ENCODE measurements around the gene GNPDA2.

The GNPDA2 gene

GRCh38 chr4:44722001-44722400, 4.4 kb downstream of the GNPDA2 start:
- DNase-seq, result no peak
- H3K36me3 Mint-ChIP-seq (ENCODE audit: low read depth), result peaks cover 38% of the 10 kb centered on the region
- H3K27ac Mint-ChIP-seq, result no peak overlapping the region
- no peaks in the 10 kb centered on the region for H3K27me3 Mint-ChIP-seq
- H3K4me3 Mint-ChIP-seq, result no peak overlapping the region
- H3K9me3 Mint-ChIP-seq, result no peaks in the 10 kb centered on the region
- peaks cover 61% of the 10 kb centered on the region for H3K4me1 Mint-ChIP-seq (ENCODE audit: low read depth)

- Mint-ChIP-seq H3K4me1 (ENCODE audit: low read depth) (peaks cover 55% of the 10 kb centered on the region), H3K4me3 (no peak overlapping the region), H3K27me3 (no peaks in the 10 kb centered on the region), H3K9me3 (no peaks in the 10 kb centered on the region), H3K27ac (no peak overlapping the region), H3K36me3 (ENCODE audit: low read depth) (peaks cover 33% of the 10 kb centered on the region)
- DNase-seq, result no peak
These were observed 6.0 kb downstream of the GNPDA2 start for GRCh38 chr4:44720371-44720770.

- Mint-ChIP-seq H3K36me3 (ENCODE audit: low read depth) (peaks cover 56% of the 10 kb centered on the region), H3K4me1 (ENCODE audit: low read depth) (peaks cover 31% of the 10 kb centered on the region)
These were observed 9.8 kb downstream of the GNPDA2 start for GRCh38 chr4:44716597-44716996.

GRCh38 chr4:44713125-44713524, 13.2 kb downstream of the GNPDA2 start:
- Mint-ChIP-seq H3K27me3 (no peaks in the 10 kb centered on the region), H3K9me3 (no peaks in the 10 kb centered on the region), H3K4me3 (no peak overlapping the region), H3K4me1 (ENCODE audit: low read depth) (peaks cover 8% of the 10 kb centered on the region), H3K36me3 (ENCODE audit: low read depth) (peaks cover 57% of the 10 kb centered on the region), H3K27ac (no peak overlapping the region)
- DNase-seq, result no peak

More at GRCh38 chr4:44716597-44716996, 9.8 kb downstream of the GNPDA2 start:
- Mint-ChIP-seq H3K9me3 (no peaks in the 10 kb centered on the region), H3K27ac (no peak overlapping the region), H3K27me3 (no peaks in the 10 kb centered on the region), H3K4me3 (no peak overlapping the region)
- no peak for DNase-seq

- H3K27ac Mint-ChIP-seq, result no peak overlapping the region
- no peaks in the 10 kb centered on the region for H3K9me3 Mint-ChIP-seq
- H3K4me1 Mint-ChIP-seq (ENCODE audit: low read depth), result peaks cover 3% of the 10 kb centered on the region
- H3K4me3 Mint-ChIP-seq, result no peak overlapping the region
- peaks cover 79% of the 10 kb centered on the region for H3K36me3 Mint-ChIP-seq (ENCODE audit: low read depth)
- DNase-seq, result no peak
- no peaks in the 10 kb centered on the region for H3K27me3 Mint-ChIP-seq
These were observed 21.7 kb downstream of the GNPDA2 start for GRCh38 chr4:44704673-44705072.

GRCh38 chr4:44701037-44701436, 25.3 kb downstream of the GNPDA2 start:
- Mint-ChIP-seq H3K4me1 (ENCODE audit: low read depth) (peaks cover 2% of the 10 kb centered on the region), H3K4me3 (no peak overlapping the region), H3K36me3 (ENCODE audit: low read depth) (peaks cover 86% of the 10 kb centered on the region), H3K27me3 (no peaks in the 10 kb centered on the region), H3K27ac (peak overlapping the region; percentile 16), H3K9me3 (no peaks in the 10 kb centered on the region)
- no peak for DNase-seq

GRCh38 chr4:44700427-44700826, 25.9 kb downstream of the GNPDA2 start:
- no peaks in the 10 kb centered on the region for H3K9me3 Mint-ChIP-seq
- no peak for DNase-seq
- no peaks in the 10 kb centered on the region for H3K27me3 Mint-ChIP-seq
- no peak overlapping the region for H3K4me3 Mint-ChIP-seq
- H3K27ac Mint-ChIP-seq, result peak overlapping the region; percentile 69
- peaks cover 87% of the 10 kb centered on the region for H3K36me3 Mint-ChIP-seq (ENCODE audit: low read depth)
- peaks cover 2% of the 10 kb centered on the region for H3K4me1 Mint-ChIP-seq (ENCODE audit: low read depth)

- no peaks in the 10 kb centered on the region for H3K9me3 Mint-ChIP-seq
- DNase-seq, result no peak
- no peak overlapping the region for H3K27ac Mint-ChIP-seq
- H3K4me3 Mint-ChIP-seq, result no peak overlapping the region
- H3K4me1 Mint-ChIP-seq (ENCODE audit: low read depth), result peaks cover 49% of the 10 kb centered on the region
- H3K27me3 Mint-ChIP-seq, result no peaks in the 10 kb centered on the region
- peaks cover 85% of the 10 kb centered on the region for H3K36me3 Mint-ChIP-seq (ENCODE audit: low read depth)
These were observed 41.7 kb downstream of the GNPDA2 start for GRCh38 chr4:44684648-44685047.

GRCh38 chr4:44679060-44679459, 47.3 kb downstream of the GNPDA2 start:
- H3K36me3 Mint-ChIP-seq (ENCODE audit: low read depth), result peaks cover 49% of the 10 kb centered on the region
- peak overlapping the region; percentile 99 for H3K27ac Mint-ChIP-seq
- H3K4me1 Mint-ChIP-seq (ENCODE audit: low read depth), result peaks cover 42% of the 10 kb centered on the region
- H3K27me3 Mint-ChIP-seq, result no peaks in the 10 kb centered on the region
- no peak for DNase-seq
- peak overlapping the region; percentile 95 for H3K4me3 Mint-ChIP-seq
- H3K9me3 Mint-ChIP-seq, result no peaks in the 10 kb centered on the region

GRCh38 chr4:44678094-44679041, 48.0 kb downstream of the GNPDA2 start, which contains the start of gene GUF1:
Gene GUF1, plus strand, starts transcription at chr4:44678420. Its CDS starts 203 bp downstream, at chr4:44678623.
- peak; percentile 91 for DNase-seq
- Mint-ChIP-seq H3K4me1 (ENCODE audit: low read depth) (peaks cover 41% of the 10 kb centered on the region), H3K4me3 (peak within 1 kb of the TSS; percentile 95), H3K27ac (peak within 1 kb of the TSS; percentile 99), H3K27me3 (no peaks in the 10 kb centered on the region), H3K9me3 (no peaks in the 10 kb centered on the region), H3K36me3 (ENCODE audit: low read depth) (peaks cover 44% of the 10 kb centered on the region)

GRCh38 chr4:44675366-44675765, 51.0 kb downstream of the GNPDA2 start:
- no peak for DNase-seq
- H3K36me3 Mint-ChIP-seq (ENCODE audit: low read depth), result peaks cover 18% of the 10 kb centered on the region
- no peaks in the 10 kb centered on the region for H3K9me3 Mint-ChIP-seq
- no peak overlapping the region for H3K4me3 Mint-ChIP-seq
- peaks cover 22% of the 10 kb centered on the region for H3K4me1 Mint-ChIP-seq (ENCODE audit: low read depth)
- H3K27ac Mint-ChIP-seq, result no peak overlapping the region
- H3K27me3 Mint-ChIP-seq, result peaks cover 11% of the 10 kb centered on the region

- no peak overlapping the region for H3K4me3 Mint-ChIP-seq
- no peak overlapping the region for H3K27ac Mint-ChIP-seq
- peaks cover 11% of the 10 kb centered on the region for H3K27me3 Mint-ChIP-seq
- H3K36me3 Mint-ChIP-seq (ENCODE audit: low read depth), result peaks cover 16% of the 10 kb centered on the region
- H3K4me1 Mint-ChIP-seq (ENCODE audit: low read depth), result peaks cover 19% of the 10 kb centered on the region
- no peak for DNase-seq
- no peaks in the 10 kb centered on the region for H3K9me3 Mint-ChIP-seq
These were observed 51.9 kb downstream of the GNPDA2 start for GRCh38 chr4:44674471-44674870.

- H3K36me3 Mint-ChIP-seq (ENCODE audit: low read depth), result no peaks in the 10 kb centered on the region
- no peak overlapping the region for H3K27ac Mint-ChIP-seq
- H3K27me3 Mint-ChIP-seq, result peaks cover 13% of the 10 kb centered on the region
- no peaks in the 10 kb centered on the region for H3K9me3 Mint-ChIP-seq
- H3K4me3 Mint-ChIP-seq, result no peak overlapping the region
- H3K4me1 Mint-ChIP-seq (ENCODE audit: low read depth), result peaks cover 4% of the 10 kb centered on the region
- DNase-seq, result no peak
These were observed 54.7 kb downstream of the GNPDA2 start for GRCh38 chr4:44671636-44672035.

- no peak overlapping the region for H3K27ac Mint-ChIP-seq
- peaks cover 13% of the 10 kb centered on the region for H3K27me3 Mint-ChIP-seq
- peaks cover 2% of the 10 kb centered on the region for H3K4me1 Mint-ChIP-seq (ENCODE audit: low read depth)
- no peak for DNase-seq
- no peak overlapping the region for H3K4me3 Mint-ChIP-seq
- no peaks in the 10 kb centered on the region for H3K9me3 Mint-ChIP-seq
- H3K36me3 Mint-ChIP-seq (ENCODE audit: low read depth), result no peaks in the 10 kb centered on the region
These were observed 55.7 kb downstream of the GNPDA2 start for GRCh38 chr4:44670506-44671199.

- no peak overlapping the region for H3K4me3 Mint-ChIP-seq
- H3K36me3 Mint-ChIP-seq (ENCODE audit: low read depth), result no peaks in the 10 kb centered on the region
- no peak for DNase-seq
- H3K27me3 Mint-ChIP-seq, result peaks cover 13% of the 10 kb centered on the region
- H3K4me1 Mint-ChIP-seq (ENCODE audit: low read depth), result peaks cover 2% of the 10 kb centered on the region
- H3K27ac Mint-ChIP-seq, result no peak overlapping the region
- no peaks in the 10 kb centered on the region for H3K9me3 Mint-ChIP-seq
These were observed 57.8 kb downstream of the GNPDA2 start for GRCh38 chr4:44668526-44668925.

Data from activated T-cell treated with anti-CD3 and anti-CD28 coated beads, Interleukin-2, amount 50 U/mL, for 24 hours (primary cell).